CD4-positive, alpha-beta T cell treated with Interleukin-4 for 4 hours (primary cell): Measurements from ENCODE around the gene SPEM1.
A peak's percentile ranks its signal among the peaks of the same experiment; 100 is the strongest.

Source experiments
- DNase-seq: peaks from one replicate; pipeline ENCODE4 v3.0.0-alpha.2; 2020

The SPEM1 gene

GRCh38 chr17:7403043-7403726 lies 16.9 kb upstream of the SPEM1 start:
- no peak for DNase-seq

DNA sequence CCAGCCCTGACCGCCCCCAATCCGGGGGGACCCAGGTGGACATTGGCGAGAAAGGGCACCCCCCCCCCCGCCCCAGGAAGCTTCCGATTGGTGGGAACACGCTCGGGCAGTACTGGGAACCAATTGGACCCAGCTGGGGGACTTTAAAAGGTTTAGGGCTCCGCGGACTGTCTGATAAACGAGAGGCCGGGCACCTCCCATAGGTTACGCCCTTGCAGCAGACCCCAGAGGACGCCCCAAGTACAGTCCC lies 16.5 kb upstream of the SPEM1 start:
- DNase-seq, result no peak

GRCh38 chr17:7403977-7404736 lies 16.0 kb upstream of the SPEM1 start, which contains the start of gene TMEM256:
TSS of gene TMEM256 (minus strand) at chr17:7404097. CDS start at chr17:7404084, 13 bp downstream.
- peak; percentile 97 for DNase-seq

GRCh38 chr17:7404737-7405349 lies 15.3 kb upstream of the SPEM1 start:
- peak; percentile 64 for DNase-seq

- no peak for DNase-seq
These were observed 14.5 kb upstream of the SPEM1 start for GRCh38 chr17:7405350-7406234.

DNA sequence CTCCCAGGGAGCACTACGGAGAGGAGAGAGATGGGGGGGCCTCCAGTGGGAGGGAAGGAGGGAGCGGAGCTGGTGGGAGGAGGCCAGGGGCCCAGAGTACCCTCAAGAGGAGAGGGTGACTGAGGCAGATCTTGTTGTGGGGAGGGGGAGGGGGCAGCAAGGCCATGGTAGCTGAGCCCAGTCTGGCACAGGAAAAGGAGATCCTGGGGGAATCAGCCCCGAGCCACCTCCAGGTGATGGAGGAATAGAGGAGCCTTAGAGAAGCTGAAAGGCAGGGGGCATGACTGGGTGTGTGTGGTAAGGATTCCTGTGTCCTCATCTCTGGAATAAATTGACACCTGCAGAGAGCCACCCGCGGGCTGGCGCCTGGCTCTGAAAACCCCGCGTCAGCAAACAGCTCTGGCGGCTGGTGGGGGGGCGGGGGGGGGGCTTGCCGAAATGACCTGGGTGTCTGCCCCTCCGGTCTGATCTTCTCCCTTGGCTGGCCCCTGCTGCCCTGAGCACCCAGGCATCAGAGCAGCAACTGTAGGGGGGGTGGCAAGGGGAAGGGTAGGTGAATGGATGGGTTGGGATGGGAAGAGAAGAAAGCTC lies 13.8 kb upstream of the SPEM1 start:
- DNase-seq, result no peak

DNA sequence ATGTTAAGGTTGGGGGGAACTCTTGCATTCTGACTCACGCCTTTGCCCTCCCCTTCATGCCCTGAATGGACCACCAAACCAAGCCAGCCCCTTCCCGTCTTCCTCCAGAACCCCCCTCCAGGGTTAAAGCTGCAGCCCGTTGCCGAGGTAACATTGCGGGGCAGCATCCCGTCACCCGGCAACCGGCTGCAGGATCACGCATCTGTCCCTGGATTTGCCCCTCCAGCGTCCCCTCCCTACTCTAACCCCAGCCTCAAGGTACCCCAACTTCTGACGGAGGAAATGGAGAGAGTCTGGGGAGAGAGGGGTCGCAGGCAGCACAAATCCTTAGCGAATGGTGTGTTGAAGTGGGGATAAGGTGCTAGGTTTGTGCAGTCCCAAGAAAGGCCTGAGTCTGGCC lies 13.0 kb upstream of the SPEM1 start:
- DNase-seq, result no peak

DNA sequence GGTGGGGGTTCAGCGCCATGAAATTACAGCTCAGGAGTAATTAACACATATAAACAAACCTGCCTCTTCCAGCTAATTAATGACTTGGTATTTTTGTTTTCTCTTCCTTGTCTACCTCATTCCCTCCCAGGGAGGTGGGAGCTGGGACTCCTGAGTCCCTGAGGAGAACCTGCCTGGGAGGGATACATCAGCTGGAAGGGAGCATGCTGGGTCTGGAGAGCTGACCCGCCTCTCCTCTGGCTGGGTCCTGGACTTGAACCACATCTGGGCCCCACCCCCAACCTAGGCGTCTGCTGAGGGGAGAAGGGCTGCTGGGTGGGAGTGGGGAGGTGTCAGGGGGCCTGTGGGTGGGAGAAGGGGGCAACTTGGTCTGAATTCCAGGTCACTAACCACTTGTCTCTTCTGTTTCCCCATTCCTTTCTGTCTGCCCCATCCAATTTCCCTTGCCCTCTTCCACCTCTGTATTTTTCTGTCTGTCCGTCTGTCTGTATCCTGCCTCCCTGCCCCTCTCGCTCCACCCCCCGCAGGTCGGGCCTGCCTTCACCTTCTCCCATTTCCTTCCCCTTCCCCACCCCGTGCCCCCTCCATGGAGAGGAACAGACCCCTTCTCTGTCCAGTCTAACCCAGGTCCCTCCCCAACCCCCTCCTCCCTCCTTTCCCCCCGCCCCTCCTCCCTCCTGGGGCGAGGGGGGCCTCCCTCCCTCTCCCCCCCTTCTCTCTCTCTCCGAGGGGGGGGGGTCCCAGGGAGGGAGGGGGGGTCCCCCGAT lies 12.5 kb upstream of the SPEM1 start, which contains the start of gene NLGN2:
Gene NLGN2 (plus strand): TSS at position 361 of the 767 bp plus-strand sequence. CDS start 411 bp downstream, outside the sequence.
- no peak for DNase-seq

DNA sequence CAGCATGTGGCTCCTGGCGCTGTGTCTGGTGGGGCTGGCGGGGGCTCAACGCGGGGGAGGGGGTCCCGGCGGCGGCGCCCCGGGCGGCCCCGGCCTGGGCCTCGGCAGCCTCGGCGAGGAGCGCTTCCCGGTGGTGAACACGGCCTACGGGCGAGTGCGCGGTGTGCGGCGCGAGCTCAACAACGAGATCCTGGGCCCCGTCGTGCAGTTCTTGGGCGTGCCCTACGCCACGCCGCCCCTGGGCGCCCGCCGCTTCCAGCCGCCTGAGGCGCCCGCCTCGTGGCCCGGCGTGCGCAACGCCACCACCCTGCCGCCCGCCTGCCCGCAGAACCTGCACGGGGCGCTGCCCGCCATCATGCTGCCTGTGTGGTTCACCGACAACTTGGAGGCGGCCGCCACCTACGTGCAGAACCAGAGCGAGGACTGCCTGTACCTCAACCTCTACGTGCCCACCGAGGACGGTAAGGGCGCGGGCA lies 11.8 kb upstream of the SPEM1 start:
- peak; percentile 10 for DNase-seq

GRCh38 chr17:7408863-7409262 lies 11.3 kb upstream of the SPEM1 start:
- no peak for DNase-seq

GRCh38 chr17:7409716-7410115 lies 10.4 kb upstream of the SPEM1 start:
- DNase-seq, result no peak

- no peak for DNase-seq
These were observed 9.3 kb upstream of the SPEM1 start for GRCh38 chr17:7410634-7411426.

DNA sequence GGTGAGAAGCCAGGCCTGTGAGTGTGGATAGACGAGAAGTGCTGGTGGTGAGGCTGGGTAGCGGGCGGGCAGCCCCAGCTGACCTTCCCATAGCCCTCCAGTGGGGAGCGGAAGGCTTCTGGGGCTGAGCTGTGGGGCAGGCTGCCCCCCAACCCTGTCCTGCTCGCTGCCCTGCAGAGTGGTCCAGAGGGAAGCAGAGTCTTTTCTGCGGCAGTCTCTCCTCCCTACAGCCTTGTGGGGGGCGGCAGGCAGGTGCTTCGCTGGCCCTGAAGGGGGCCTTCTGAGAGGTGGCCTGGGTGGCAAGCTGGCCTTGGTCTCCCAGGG lies 8.7 kb upstream of the SPEM1 start:
- DNase-seq, result no peak

DNA sequence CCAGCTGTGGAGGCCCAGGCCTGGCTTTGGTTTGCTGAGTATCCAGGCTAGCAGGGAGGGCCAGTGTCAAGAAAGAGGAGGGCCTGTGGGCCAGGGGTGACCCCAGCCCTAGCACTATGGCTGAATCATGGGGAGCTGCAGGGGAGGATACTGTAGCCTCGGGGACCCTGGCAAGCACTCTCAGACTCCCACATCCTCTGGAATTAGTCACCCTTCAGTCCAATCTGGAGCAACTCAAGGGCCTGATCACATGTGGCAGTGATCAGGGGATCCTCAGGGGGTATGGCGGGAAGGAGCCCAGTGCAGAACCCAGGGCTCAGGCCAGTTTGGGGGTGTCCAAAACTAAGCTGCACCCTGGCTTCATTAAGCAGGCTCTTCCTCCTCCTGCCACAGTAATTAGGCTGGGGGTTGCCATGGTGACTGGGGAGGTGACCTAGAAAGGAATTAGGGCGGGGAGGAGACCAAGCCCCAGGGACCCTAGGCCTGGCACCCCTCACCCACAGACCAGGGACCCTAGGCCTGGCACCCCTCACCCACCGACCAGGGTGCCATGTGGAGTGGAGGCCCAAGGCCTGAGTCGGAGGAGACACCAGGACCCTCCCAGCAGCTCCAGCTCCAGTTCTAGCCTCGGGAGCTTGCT lies 6.7 kb upstream of the SPEM1 start:
- no peak for DNase-seq

DNA sequence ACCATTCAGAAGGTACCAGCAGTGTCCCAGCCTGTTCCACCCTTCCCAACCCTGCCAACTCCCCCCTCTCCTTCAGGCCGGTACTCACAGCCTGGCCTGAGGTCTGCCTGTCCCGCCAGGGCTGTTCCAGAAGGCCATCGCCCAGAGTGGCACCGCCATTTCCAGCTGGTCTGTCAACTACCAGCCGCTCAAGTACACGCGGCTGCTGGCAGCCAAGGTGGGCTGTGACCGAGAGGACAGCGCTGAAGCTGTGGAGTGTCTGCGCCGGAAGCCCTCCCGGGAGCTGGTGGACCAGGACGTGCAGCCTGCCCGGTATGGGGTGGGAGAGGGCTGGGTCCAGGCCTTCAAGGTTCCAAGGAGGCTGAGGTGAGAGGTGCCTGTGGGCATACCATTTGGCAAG lies 5.3 kb upstream of the SPEM1 start:
- DNase-seq, result no peak

DNA sequence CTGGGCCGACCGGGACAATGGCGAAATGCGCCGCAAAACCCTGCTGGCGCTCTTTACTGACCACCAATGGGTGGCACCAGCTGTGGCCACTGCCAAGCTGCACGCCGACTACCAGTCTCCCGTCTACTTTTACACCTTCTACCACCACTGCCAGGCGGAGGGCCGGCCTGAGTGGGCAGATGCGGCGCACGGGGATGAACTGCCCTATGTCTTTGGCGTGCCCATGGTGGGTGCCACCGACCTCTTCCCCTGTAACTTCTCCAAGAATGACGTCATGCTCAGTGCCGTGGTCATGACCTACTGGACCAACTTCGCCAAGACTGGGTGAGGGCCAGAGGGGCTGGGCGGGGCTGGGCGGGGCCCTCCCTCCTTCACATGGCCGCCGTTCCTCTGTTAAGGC lies 4.3 kb upstream of the SPEM1 start:
- DNase-seq, result no peak

DNA sequence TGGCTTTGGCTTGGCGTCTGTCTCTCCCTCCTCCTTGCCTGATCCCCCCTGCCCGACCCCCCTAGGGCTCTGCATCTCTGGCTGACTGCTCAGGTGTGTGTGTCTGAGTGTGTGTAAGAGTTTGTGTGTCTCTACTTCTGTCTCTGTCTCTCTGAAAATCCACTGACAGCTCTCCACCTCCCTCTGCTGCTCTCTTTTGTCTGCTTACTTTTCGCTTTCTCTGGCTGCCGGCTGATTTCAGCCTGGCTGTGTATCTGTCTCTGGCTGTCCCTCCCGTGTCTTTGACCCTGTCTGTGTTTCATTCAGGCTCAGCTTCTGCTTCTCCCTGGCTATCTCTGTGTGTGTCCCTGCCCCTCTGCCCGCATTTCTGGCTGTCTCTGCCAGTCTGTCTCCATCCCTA lies 3.8 kb upstream of the SPEM1 start:
- DNase-seq, result no peak

DNA sequence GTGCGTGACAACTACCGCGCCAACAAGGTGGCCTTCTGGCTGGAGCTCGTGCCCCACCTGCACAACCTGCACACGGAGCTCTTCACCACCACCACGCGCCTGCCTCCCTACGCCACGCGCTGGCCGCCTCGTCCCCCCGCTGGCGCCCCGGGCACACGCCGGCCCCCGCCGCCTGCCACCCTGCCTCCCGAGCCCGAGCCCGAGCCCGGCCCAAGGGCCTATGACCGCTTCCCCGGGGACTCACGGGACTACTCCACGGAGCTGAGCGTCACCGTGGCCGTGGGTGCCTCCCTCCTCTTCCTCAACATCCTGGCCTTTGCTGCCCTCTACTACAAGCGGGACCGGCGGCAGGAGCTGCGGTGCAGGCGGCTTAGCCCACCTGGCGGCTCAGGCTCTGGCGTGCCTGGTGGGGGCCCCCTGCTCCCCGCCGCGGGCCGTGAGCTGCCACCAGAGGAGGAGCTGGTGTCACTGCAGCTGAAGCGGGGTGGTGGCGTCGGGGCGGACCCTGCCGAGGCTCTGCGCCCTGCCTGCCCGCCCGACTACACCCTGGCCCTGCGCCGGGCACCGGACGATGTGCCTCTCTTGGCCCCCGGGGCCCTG lies 3.0 kb upstream of the SPEM1 start:
- no peak for DNase-seq

DNA sequence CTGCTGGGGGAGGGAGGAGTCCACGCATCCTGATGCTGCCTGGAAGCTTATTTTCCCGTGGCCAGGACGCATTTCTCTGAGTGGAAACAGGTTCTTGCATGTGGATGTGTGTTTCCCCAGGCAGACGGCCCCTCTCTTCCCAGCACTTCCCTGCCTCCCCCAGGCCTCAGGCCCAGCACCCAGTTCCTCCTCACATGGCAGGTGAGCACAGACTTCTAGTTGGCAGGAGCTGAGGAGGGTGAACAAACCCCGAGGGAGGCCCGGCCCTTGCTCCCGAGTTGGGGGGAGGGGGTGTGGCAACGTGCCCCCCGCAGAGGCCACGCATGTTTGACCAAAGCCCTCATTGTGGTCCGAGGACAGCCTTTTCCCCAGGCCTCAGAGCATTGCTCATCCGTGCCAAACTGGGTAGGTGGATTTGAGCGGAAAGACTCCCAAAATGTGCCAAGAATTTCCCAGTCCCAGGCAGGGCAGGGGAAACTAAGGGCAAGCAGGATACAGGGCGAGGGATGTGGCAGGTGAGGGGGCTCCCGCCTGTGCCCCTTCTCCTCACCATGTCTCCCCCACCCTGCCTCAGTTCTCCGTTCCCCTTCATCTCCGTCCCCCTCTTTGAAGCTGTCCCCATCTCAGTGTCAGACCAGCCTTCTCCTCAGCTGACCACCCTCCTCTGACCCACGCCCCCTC lies 1.5 kb upstream of the SPEM1 start:
- DNase-seq, result no peak

- DNase-seq, result no peak
These were observed 1.1 kb downstream of the SPEM1 start for GRCh38 chr17:7421186-7421585.
